ENCODE results near the gene NT5C1B.

GRCh38 chr2:18610090-18610489 lies 20.7 kb upstream of the NT5C1B start:
- TF ChIP-seq CTCF (IDR thresholded peaks at IDR 0.05; ENCODE audit: low read length): no peak
- no peak for TF ChIP-seq EZH2 (IDR thresholded peaks at IDR 0.05; ENCODE audit: borderline replicate concordance, low read length)
